ENCODE data around the gene C4BPB. TPM values are rescaled to one million over a fixed set of nuclear protein-coding genes. Genes with fewer than 3 reads are reported as not detected.

Gene C4BPB
- total RNA-seq, 2 experiments from 2014 or later = 0.43 to 1.2 TPM

- CTCF ChIA-PET = interaction anchor here (0.6 to 3.3 kb wide), 7 partner anchors 11 to 354 kb away, joined by 3 to 23 read pairs (median 3); partner anchors contain the start of gene C4BPB
- Mint-ChIP-seq H3K36me3 (ENCODE audit: low read depth) (no peaks in the 10 kb centered on the region), H3K27ac (no peak overlapping the region), H3K9me3 (no peaks in the 10 kb centered on the region), H3K4me1 (peaks cover 1% of the 10 kb centered on the region), H3K27me3 (peaks cover 47% of the 10 kb centered on the region), H3K4me3 (no peak overlapping the region)
- POLR2A ChIA-PET = no interaction called here
- peak; percentile 70 for DNase-seq
These were observed 10.9 kb upstream of the C4BPB start for GRCh38 chr1:207077470-207078377.

GRCh38 chr1:207078578-207079132 lies 10.0 kb upstream of the C4BPB start:
- Mint-ChIP-seq H3K9me3 (no peaks in the 10 kb centered on the region), H3K27me3 (peaks cover 52% of the 10 kb centered on the region), H3K36me3 (ENCODE audit: low read depth) (no peaks in the 10 kb centered on the region), H3K27ac (no peak overlapping the region), H3K4me1 (peaks cover 1% of the 10 kb centered on the region), H3K4me3 (no peak overlapping the region)
- ChIA-PET CTCF (interaction anchor here (0.6 to 3.3 kb wide), 9 partner anchors 8 to 353 kb away, joined by 3 to 13 read pairs (median 3); partner anchors contain the start of genes C4BPB and PFKFB2), POLR2A (interaction anchor here (1.2 kb wide), 1 partner anchor 28 kb away, joined by 3 read pairs; no protein-coding TSS in a partner anchor)
- no peak for DNase-seq

DNA sequence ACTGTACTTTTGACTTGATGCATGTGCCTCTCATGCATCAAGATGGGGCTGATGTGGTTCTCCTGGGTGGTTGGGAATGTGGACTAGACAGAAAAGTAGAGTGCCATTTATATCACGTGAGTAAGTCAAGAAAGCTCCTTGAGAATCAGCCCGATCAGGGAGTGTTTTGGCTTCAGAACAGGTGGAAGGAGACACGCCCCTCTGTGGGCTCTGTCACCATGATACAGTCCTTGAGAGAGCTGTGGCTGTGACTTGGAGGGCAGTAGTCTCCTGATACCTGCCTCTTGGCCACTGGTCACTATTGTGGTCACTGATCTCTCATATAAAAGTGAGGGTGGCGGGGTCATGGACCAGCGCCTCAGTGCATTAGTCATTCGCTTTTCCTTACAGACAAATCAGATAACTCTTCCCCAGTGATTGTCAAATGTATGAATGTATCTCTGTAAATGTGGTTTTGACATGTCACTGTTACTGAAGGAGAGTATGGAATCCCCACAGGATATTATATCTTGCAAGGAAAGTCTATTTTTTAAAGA lies 8.9 kb upstream of the C4BPB start:
- ChIA-PET POLR2A (interaction anchor here (1.2 kb wide), 1 partner anchor 30 kb away, joined by 3 read pairs; no protein-coding TSS in a partner anchor), CTCF (interaction anchor here (0.9 to 3.3 kb wide), 9 partner anchors 9 to 420 kb away, joined by 3 to 13 read pairs (median 6); partner anchors contain the start of genes C4BPB and PFKFB2)
- no peak for DNase-seq
- H3K4me1 Mint-ChIP-seq = peaks cover 7% of the 10 kb centered on the region
- no peaks in the 10 kb centered on the region for H3K36me3 Mint-ChIP-seq (ENCODE audit: low read depth)
- no peak overlapping the region for H3K4me3 Mint-ChIP-seq
- no peaks in the 10 kb centered on the region for H3K9me3 Mint-ChIP-seq
- peaks cover 54% of the 10 kb centered on the region for H3K27me3 Mint-ChIP-seq
- no peak overlapping the region for H3K27ac Mint-ChIP-seq

DNA sequence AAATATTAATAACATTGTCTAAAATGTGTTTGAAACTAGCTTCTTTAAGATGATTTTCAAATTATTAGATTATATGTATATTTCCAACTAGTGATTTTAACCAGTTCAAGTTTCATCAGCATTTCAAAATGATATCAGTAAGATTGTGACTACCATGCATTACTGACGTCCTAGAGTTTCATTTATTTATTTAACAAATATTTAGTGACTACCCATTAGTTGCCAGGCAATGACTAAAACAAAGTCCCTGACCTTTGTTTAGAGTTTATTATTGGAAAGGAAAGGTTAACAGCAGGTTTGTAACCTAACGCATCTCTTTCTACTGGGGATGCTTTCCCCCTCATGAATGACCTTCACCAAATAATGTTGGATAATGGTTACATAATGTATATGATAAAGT lies 7.6 kb upstream of the C4BPB start:
- Mint-ChIP-seq H3K4me1 (peaks cover 13% of the 10 kb centered on the region), H3K4me3 (no peak overlapping the region), H3K36me3 (ENCODE audit: low read depth) (no peaks in the 10 kb centered on the region), H3K27me3 (peaks cover 51% of the 10 kb centered on the region), H3K27ac (no peak overlapping the region), H3K9me3 (no peaks in the 10 kb centered on the region)
- POLR2A ChIA-PET = no interaction called here
- no peak for DNase-seq
- CTCF ChIA-PET = interaction anchor here (1.2 to 3.3 kb wide), 7 partner anchors 8 to 419 kb away, joined by 3 to 13 read pairs (median 6); partner anchors contain the start of genes C4BPB and PFKFB2

- H3K36me3 Mint-ChIP-seq (ENCODE audit: low read depth) = no peaks in the 10 kb centered on the region
- ChIA-PET CTCF (interaction anchor here (1.2 to 3.7 kb wide), 3 partner anchors 32 to 418 kb away, joined by 3 to 56 read pairs (median 20); partner anchors contain the start of gene YOD1), POLR2A (no interaction called here)
- H3K4me3 Mint-ChIP-seq = no peak overlapping the region
- no peaks in the 10 kb centered on the region for H3K9me3 Mint-ChIP-seq
- H3K27ac Mint-ChIP-seq = no peak overlapping the region
- peaks cover 13% of the 10 kb centered on the region for H3K4me1 Mint-ChIP-seq
- DNase-seq = no peak
- peaks cover 50% of the 10 kb centered on the region for H3K27me3 Mint-ChIP-seq
These were observed 6.9 kb upstream of the C4BPB start for GRCh38 chr1:207081806-207082205.

GRCh38 chr1:207084232-207084631 lies 4.4 kb upstream of the C4BPB start:
- ChIA-PET CTCF (interaction anchor here (0.6 to 3.7 kb wide), 17 partner anchors 9 to 417 kb away, joined by 3 to 56 read pairs (median 5); partner anchors contain the start of genes CD55, PFKFB2 and YOD1), POLR2A (interaction anchor here (0.9 to 1.0 kb wide), 2 partner anchors 251 to 321 kb away, joined by 3 to 5 read pairs; no protein-coding TSS in a partner anchor)
- no peak overlapping the region for H3K27ac Mint-ChIP-seq
- no peaks in the 10 kb centered on the region for H3K36me3 Mint-ChIP-seq (ENCODE audit: low read depth)
- H3K4me3 Mint-ChIP-seq = no peak overlapping the region
- peaks cover 45% of the 10 kb centered on the region for H3K27me3 Mint-ChIP-seq
- DNase-seq = no peak
- H3K4me1 Mint-ChIP-seq = peaks cover 13% of the 10 kb centered on the region
- H3K9me3 Mint-ChIP-seq = no peaks in the 10 kb centered on the region

- peaks cover 18% of the 10 kb centered on the region for H3K4me1 Mint-ChIP-seq
- CTCF ChIA-PET = interaction anchor here (0.6 to 3.7 kb wide), 17 partner anchors 9 to 417 kb away, joined by 3 to 56 read pairs (median 5); partner anchors contain the start of genes CD55, PFKFB2 and YOD1
- H3K9me3 Mint-ChIP-seq = no peaks in the 10 kb centered on the region
- no peaks in the 10 kb centered on the region for H3K36me3 Mint-ChIP-seq (ENCODE audit: low read depth)
- POLR2A ChIA-PET = interaction anchor here (1.0 kb wide), 1 partner anchor 320 kb away, joined by 5 read pairs; no protein-coding TSS in a partner anchor
- peaks cover 45% of the 10 kb centered on the region for H3K27me3 Mint-ChIP-seq
- peak; percentile 59 for DNase-seq
- H3K27ac Mint-ChIP-seq = no peak overlapping the region
- H3K4me3 Mint-ChIP-seq = no peak overlapping the region
These were observed 3.9 kb upstream of the C4BPB start for GRCh38 chr1:207084701-207085180.

- H3K4me3 Mint-ChIP-seq = no peak overlapping the region
- no peak for DNase-seq
- H3K9me3 Mint-ChIP-seq = no peaks in the 10 kb centered on the region
- H3K27me3 Mint-ChIP-seq = peaks cover 42% of the 10 kb centered on the region
- POLR2A ChIA-PET = no interaction called here
- no peaks in the 10 kb centered on the region for H3K36me3 Mint-ChIP-seq (ENCODE audit: low read depth)
- H3K4me1 Mint-ChIP-seq = peaks cover 18% of the 10 kb centered on the region
- no peak overlapping the region for H3K27ac Mint-ChIP-seq
- CTCF ChIA-PET = interaction anchor here (1.1 kb wide), 1 partner anchor 319 kb away, joined by 4 read pairs; no protein-coding TSS in a partner anchor
These were observed 2.8 kb upstream of the C4BPB start for GRCh38 chr1:207085887-207086286.

GRCh38 chr1:207088161-207088560 lies 499 bp upstream of the C4BPB start:
- POLR2A ChIA-PET = no interaction called here
- no peak for DNase-seq
- no peak overlapping the region for H3K4me3 Mint-ChIP-seq
- H3K27ac Mint-ChIP-seq = no peak overlapping the region
- H3K27me3 Mint-ChIP-seq = peaks cover 22% of the 10 kb centered on the region
- peaks cover 18% of the 10 kb centered on the region for H3K4me1 Mint-ChIP-seq
- H3K9me3 Mint-ChIP-seq = no peaks in the 10 kb centered on the region
- CTCF ChIA-PET = interaction anchor here (1.6 to 1.9 kb wide), 2 partner anchors 8 to 10 kb away, joined by 3 to 5 read pairs; no protein-coding TSS in a partner anchor
- no peaks in the 10 kb centered on the region for H3K36me3 Mint-ChIP-seq (ENCODE audit: low read depth)

GRCh38 chr1:207089627-207090355 lies 1.1 kb downstream of the C4BPB start:
- H3K4me1 Mint-ChIP-seq = peaks cover 16% of the 10 kb centered on the region
- peaks cover 7% of the 10 kb centered on the region for H3K27me3 Mint-ChIP-seq
- CTCF ChIA-PET = interaction anchor here (1.0 to 1.9 kb wide), 4 partner anchors 10 to 410 kb away, joined by 3 to 8 read pairs (median 6); no protein-coding TSS in a partner anchor
- no peak overlapping the region for H3K27ac Mint-ChIP-seq
- H3K9me3 Mint-ChIP-seq = no peaks in the 10 kb centered on the region
- H3K4me3 Mint-ChIP-seq = peak overlapping the region; percentile 33
- POLR2A ChIA-PET = interaction anchor here (0.8 to 1.1 kb wide), 2 partner anchors 232 to 406 kb away, joined by 3 to 4 read pairs; partner anchors contain the start of genes CD55 and CR1
- H3K36me3 Mint-ChIP-seq (ENCODE audit: low read depth) = no peaks in the 10 kb centered on the region
- no peak for DNase-seq

DNA sequence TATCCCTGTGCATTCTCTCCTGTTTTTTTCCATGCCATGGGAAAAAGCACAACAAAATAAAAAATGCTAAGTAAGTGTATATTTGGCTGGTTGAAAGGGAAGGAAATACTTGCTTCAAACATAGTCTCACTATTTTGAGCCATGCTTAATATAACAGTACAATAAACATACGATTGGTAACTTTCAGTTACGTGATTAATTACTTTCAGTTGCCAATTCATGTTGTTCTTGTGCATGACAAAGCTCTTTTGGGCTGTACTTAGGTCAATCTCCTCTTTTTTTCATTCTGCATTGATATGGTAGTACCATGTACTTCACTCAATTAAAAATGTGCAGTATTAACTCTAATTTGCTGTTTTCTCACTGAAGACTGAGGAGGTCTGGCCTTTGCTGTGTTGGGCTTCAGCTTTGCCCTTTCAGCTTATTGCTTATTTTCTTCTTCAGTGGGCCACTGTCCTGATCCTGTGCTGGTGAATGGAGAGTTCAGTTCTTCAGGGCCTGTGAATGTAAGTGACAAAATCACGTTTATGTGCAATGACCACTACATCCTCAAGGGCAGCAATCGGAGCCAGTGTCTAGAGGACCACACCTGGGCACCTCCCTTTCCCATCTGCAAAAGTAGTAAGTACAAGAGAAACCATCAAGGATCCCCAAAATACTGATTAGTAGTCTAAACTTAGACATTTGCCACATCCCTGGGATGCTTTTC lies 2.7 kb downstream of the C4BPB start:
- peaks cover 3% of the 10 kb centered on the region for H3K27me3 Mint-ChIP-seq
- H3K9me3 Mint-ChIP-seq = no peaks in the 10 kb centered on the region
- CTCF ChIA-PET = no interaction called here
- H3K4me3 Mint-ChIP-seq = no peak overlapping the region
- POLR2A ChIA-PET = no interaction called here
- H3K27ac Mint-ChIP-seq = no peak overlapping the region
- H3K4me1 Mint-ChIP-seq = peaks cover 14% of the 10 kb centered on the region
- DNase-seq = no peak
- H3K36me3 Mint-ChIP-seq (ENCODE audit: low read depth) = peaks cover 3% of the 10 kb centered on the region

Data from activated CD4-positive, alpha-beta memory T cell treated with anti-CD3 and anti-CD28 coated beads, Interleukin-2, amount 10 ng/mL, durations not matched to agents 7 days and 5 days (primary cell).